Adrenal gland (tissue), 5 donors: ENCODE results near the gene MYO1B.

Experiments
- CTCF ChIP-seq, 6 experiments: fragments of 450-650 bp in 4 of 6; fragments of 200-600 bp in 2 of 6; sonication (generic) in 1 of 6; IDR thresholded peaks; 1 replicate in 5 of 6; 2 replicates in 1 of 6; pipeline versions ENCODE4 v1.5.1 to v1.8.0; 2016 to 2021; ENCODE audit warnings: antibody characterized with exemption in 6 of 6, mild to moderate bottlenecking in 2 of 6, moderate library complexity in 1 of 6
- POLR2A ChIP-seq, 2 donors: fragments of 450-650 bp; IDR thresholded peaks; one replicate each; pipeline ENCODE4 v1.6.1; 2017; ENCODE audit warnings: antibody characterized with exemption in 2 of 2, mild to moderate bottlenecking in 2 of 2, moderate library complexity in 1 of 2
- donor health status: DM: no; HTN: no; CAD: no.

GRCh38 chr2:191222952-191223351, 22.3 kb upstream of the MYO1B start:
- TF ChIP-seq CTCF (IDR thresholded peaks at IDR 0.05) (no peak), POLR2A (IDR thresholded peaks at IDR 0.05) (no peak)
